Measurements from ENCODE around the gene ATG2A. TPM values are rescaled to one million over a fixed set of nuclear protein-coding genes. Genes with fewer than 3 reads are reported as not detected.
A peak's percentile ranks its signal among the peaks of the same experiment; 100 is the strongest.

Gene ATG2A
- total RNA-seq, 1 donor from 2014 or later: 35.0 TPM

DNA sequence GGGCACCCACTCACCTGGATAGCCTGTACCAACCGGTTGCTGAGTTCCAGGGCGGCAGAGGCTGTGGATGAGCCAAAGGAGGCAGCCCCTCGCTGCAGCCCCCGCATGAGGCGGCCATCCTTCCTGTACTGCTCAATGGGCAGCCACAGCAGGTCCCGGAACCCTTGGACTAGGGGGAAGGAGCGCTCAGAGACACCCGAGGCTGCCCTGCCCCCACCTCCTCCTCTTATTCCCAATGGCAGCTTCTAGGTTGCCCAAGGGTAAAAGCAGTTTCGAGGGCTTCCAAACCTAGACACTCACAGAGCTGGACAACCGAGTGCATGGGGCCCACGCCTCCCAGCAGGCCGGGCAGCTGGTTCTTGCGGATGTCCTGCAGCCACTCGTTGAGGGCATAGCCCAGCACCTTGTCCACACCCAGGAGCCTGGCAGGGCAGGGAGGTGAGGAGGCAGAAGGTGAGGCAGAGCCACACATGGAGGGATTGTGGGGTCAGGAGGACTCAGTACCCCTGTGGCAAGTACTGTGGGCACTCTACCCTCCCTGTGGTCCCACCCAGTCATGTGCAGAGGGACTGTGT, 20.5 kb downstream of the ATG2A start:
- no peak overlapping the region for H3K27ac Mint-ChIP-seq
- no peak overlapping the region for H3K4me3 Mint-ChIP-seq (ENCODE audit: low read depth)
- no peak for DNase-seq (ENCODE audit: low spot score, unreplicated experiment)
- TF ChIP-seq, protein P1, sequence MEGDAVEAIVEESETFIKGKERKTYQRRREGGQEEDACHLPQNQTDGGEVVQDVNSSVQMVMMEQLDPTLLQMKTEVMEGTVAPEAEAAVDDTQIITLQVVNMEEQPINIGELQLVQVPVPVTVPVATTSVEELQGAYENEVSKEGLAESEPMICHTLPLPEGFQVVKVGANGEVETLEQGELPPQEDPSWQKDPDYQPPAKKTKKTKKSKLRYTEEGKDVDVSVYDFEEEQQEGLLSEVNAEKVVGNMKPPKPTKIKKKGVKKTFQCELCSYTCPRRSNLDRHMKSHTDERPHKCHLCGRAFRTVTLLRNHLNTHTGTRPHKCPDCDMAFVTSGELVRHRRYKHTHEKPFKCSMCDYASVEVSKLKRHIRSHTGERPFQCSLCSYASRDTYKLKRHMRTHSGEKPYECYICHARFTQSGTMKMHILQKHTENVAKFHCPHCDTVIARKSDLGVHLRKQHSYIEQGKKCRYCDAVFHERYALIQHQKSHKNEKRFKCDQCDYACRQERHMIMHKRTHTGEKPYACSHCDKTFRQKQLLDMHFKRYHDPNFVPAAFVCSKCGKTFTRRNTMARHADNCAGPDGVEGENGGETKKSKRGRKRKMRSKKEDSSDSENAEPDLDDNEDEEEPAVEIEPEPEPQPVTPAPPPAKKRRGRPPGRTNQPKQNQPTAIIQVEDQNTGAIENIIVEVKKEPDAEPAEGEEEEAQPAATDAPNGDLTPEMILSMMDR (IDR thresholded peaks at IDR 0.05; ENCODE audit: unreplicated experiment): no peak
- no peaks in the 10 kb centered on the region for H3K27me3 Mint-ChIP-seq
- H3K9me3 Mint-ChIP-seq (ENCODE audit: low read depth): no peaks in the 10 kb centered on the region
- H3K4me1 Mint-ChIP-seq (ENCODE audit: low read depth): peaks cover 19% of the 10 kb centered on the region
- peaks cover 4% of the 10 kb centered on the region for H3K36me3 Mint-ChIP-seq (ENCODE audit: insufficient read depth)

DNA sequence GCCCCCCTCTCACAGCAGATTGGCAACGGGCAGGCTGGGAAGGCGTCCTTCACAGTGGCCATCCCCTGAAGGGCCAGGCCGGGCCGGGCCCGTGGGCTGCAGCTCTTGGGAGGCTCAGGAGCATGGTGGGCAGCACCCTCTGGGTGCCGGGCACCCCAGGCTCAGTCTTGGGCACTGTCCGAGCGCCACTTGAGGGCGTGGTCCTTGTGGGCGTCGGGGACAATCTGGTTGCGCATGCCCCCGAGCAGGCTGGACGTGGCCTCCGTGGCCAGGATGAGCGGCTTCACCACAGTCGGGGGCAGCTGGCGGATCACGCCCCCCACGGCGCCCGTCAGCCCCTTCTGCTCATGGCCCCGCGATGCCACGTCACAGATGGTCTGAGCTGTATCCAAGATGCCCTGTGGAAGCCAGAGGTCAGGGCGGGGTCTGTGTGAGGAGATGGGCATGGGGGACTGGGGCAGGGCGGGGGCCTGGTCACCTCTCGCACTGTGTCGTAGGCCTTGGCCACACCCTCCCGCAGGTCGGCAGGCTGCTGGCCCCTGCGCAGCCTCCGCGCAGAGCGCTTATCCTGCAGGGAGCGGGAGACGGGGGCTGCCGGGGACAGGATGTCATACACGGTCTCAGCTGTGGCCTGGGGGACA, 22.1 kb downstream of the ATG2A start:
- H3K27ac Mint-ChIP-seq: no peak overlapping the region
- no peaks in the 10 kb centered on the region for H3K27me3 Mint-ChIP-seq
- DNase-seq (ENCODE audit: low spot score, unreplicated experiment): no peak
- H3K4me1 Mint-ChIP-seq (ENCODE audit: low read depth): peaks cover 29% of the 10 kb centered on the region
- H3K9me3 Mint-ChIP-seq (ENCODE audit: low read depth): no peaks in the 10 kb centered on the region
- H3K4me3 Mint-ChIP-seq (ENCODE audit: low read depth): no peak overlapping the region
- TF ChIP-seq, protein P1 (IDR thresholded peaks at IDR 0.05; ENCODE audit: unreplicated experiment): no peak
- peaks cover 1% of the 10 kb centered on the region for H3K36me3 Mint-ChIP-seq (ENCODE audit: insufficient read depth)

DNA sequence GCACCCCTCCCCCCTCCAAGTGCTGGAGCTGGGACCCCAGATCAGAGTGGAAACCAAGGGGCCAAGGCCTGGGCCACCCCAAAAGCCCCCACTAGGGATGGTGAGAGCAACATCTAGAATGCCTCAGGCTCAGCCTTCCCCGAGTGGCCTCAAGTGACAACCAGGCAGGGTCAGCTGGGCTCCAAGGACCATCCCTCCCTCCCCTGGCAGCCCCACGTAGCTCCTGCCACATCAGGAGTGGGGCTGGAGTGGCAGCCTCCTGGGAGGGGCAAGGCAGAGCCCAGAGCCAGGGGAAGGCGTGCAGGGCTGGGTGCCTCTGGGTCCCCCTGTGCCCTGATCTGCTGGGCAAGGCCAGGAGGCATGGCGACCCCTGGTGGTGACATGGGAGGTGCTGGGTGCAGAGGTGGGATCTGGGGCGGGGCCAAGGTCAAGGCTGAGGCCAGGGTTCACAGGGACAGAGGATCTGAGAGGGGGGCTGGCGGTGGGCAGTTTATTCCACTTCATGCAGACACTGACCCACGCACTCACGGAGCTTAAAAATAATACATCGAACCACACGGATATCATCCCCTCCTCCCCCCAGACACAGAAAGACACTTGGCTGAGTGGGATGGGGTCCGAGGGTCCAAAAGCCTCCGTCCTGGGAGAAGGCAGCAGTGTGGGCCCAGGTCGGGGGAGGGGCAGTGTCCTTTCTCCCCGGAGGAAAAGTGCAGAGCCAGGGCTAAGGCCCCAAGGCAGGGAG, 22.8 kb downstream of the ATG2A start:
- Mint-ChIP-seq H3K9me3 (ENCODE audit: low read depth) (no peaks in the 10 kb centered on the region), H3K36me3 (ENCODE audit: insufficient read depth) (no peaks in the 10 kb centered on the region), H3K27ac (no peak overlapping the region), H3K4me3 (ENCODE audit: low read depth) (no peak overlapping the region), H3K4me1 (ENCODE audit: low read depth) (peaks cover 30% of the 10 kb centered on the region), H3K27me3 (no peaks in the 10 kb centered on the region)
- peak; percentile 86 for DNase-seq (ENCODE audit: low spot score, unreplicated experiment)
- TF ChIP-seq, protein P1 (IDR thresholded peaks at IDR 0.05; ENCODE audit: unreplicated experiment): peak; percentile 91

DNA sequence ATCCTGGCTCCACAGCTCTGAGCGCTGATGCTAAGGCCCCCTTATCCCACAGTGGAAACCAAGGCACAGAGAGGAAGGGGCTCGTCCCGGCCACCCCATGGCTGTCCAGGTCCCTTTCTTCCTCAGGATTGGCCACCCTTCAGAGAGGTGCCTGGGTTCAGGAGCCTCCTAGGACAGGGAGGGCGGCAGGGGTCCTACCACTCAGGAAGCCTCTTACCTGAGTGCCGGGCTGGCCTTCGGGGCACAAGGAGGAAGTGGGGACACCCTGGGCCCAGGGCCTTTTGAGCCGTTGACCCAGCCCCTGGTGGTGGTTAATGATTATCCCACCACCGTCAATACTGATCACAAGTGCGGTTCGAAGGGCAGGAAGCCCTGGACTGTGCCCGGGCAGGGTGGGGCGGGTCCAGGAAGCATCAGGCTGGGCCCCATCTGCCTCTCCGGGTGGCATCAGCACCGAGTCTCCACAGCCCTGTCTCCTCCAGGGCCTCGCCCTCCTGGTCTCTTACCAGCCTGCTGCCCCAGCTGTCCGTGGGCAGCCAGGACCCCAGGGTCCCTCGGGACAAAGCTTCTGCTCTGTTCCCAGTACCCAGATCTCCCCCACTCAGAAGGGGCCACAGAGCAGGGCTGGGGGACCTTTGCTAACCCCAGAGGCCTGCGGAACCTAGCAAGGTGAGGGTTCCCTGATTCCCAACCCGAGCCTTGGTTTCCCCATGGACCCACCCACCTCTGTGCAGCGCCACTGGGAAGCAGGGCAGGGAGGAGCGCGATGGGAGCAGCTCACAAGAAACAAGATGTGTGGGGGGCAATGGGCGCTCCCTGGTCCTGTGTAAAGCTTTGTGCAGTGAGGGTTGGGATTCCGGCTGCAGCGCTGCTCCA, 23.6 kb downstream of the ATG2A start:
- Mint-ChIP-seq H3K9me3 (ENCODE audit: low read depth) (no peaks in the 10 kb centered on the region), H3K27ac (no peak overlapping the region), H3K27me3 (no peaks in the 10 kb centered on the region), H3K4me1 (ENCODE audit: low read depth) (peaks cover 35% of the 10 kb centered on the region), H3K4me3 (ENCODE audit: low read depth) (peak overlapping the region; percentile 45), H3K36me3 (ENCODE audit: insufficient read depth) (no peaks in the 10 kb centered on the region)
- TF ChIP-seq, protein P1 (IDR thresholded peaks at IDR 0.05; ENCODE audit: unreplicated experiment): no peak
- no peak for DNase-seq (ENCODE audit: low spot score, unreplicated experiment)

DNA sequence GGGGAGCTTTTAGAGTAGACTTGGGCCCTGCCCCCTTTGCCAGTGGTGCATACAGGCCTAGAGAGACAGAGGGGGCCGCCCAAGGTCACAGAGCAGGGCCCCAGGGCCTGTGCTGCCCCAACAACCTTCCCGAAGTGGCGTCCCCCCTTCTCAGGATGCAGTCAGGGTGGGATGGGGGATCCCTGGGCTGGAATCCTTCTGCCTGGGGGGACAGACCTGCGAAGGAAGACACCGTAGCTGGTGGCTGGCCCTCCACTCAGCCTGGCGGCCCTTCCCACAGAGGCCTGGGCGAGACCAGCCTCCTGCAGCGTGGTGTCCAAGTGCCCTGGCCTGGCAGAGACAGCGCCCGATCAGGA, 24.2 kb downstream of the ATG2A start:
- H3K27ac Mint-ChIP-seq: no peak overlapping the region

More for the DNA sequence above, 24.2 kb downstream of the ATG2A start:
- Mint-ChIP-seq H3K36me3 (ENCODE audit: insufficient read depth) (no peaks in the 10 kb centered on the region), H3K4me1 (ENCODE audit: low read depth) (peaks cover 40% of the 10 kb centered on the region), H3K4me3 (ENCODE audit: low read depth) (peak overlapping the region; percentile 65), H3K9me3 (ENCODE audit: low read depth) (no peaks in the 10 kb centered on the region), H3K27me3 (no peaks in the 10 kb centered on the region)
- TF ChIP-seq, protein P1 (IDR thresholded peaks at IDR 0.05; ENCODE audit: unreplicated experiment): no peak
- DNase-seq (ENCODE audit: low spot score, unreplicated experiment): no peak

All from progenitor cell of endocrine pancreas (in vitro differentiated cells).